Stimulated activated CD8-positive, alpha-beta memory T cell treated with anti-CD3 and anti-CD28 coated beads, Interleukin-2, amount 100 ng/mL, for 48 hours (primary cell): Measurements from ENCODE around the gene MORN5.

Experiments used
- DNase-seq, 2 donors: peaks; one replicate each; pipeline ENCODE4 v3.0.0-alpha.2; 2020; ENCODE audit warnings: low read depth in 2 of 2

The MORN5 gene

GRCh38 chr9:122228568-122229484 lies 69.1 kb downstream of the MORN5 start, which contains the start of gene LHX6:
Gene LHX6, minus strand, starts transcription at chr9:122228957. Its CDS starts 217 bp downstream, at chr9:122228740.
- DNase-seq, result no peak

- no peak for DNase-seq
Measured at GRCh38 chr9:122229485-122229837, 69.8 kb downstream of the MORN5 start.

- no peak for DNase-seq
Measured at GRCh38 chr9:122232796-122233306, 73.1 kb downstream of the MORN5 start.

GRCh38 chr9:122234022-122234748 lies 74.5 kb downstream of the MORN5 start:
- no peak for DNase-seq

- DNase-seq, result no peak
Measured at GRCh38 chr9:122236681-122237080, 77.0 kb downstream of the MORN5 start.

GRCh38 chr9:122239722-122240121 lies 80.0 kb downstream of the MORN5 start:
- no peak for DNase-seq

GRCh38 chr9:122244349-122244748 lies 84.6 kb downstream of the MORN5 start:
- no peak for DNase-seq

- DNase-seq, result no peak
Measured at GRCh38 chr9:122246666-122247065, 87.0 kb downstream of the MORN5 start.

GRCh38 chr9:122248448-122248865 lies 88.7 kb downstream of the MORN5 start:
- no peak for DNase-seq
